GM13976 (cell line): ENCODE measurements around the gene CTPS2.

Source experiments
- DNase-seq: peaks from one replicate; pipeline ENCODE4 v3.0.0; 2012; ENCODE audit warnings: low spot score
- in situ Hi-C: fragments of 300-500 bp; cut with MboI; formaldehyde crosslinking; loops from one replicate; pipeline ENCODE4 v1.12.0; 2022; ENCODE audit warnings: low sequenced_read_pairs, mixed read lengths, inconsistent platforms; ENCODE audit not compliant: unreplicated experiment
- TF ChIP-seq, protein P1 (sequence below): IDR thresholded peaks from 2 replicates; pipeline ENCODE4 v1.5.1; 2012; ENCODE audit warnings: borderline replicate concordance, mild to moderate bottlenecking; ENCODE audit not compliant: insufficient read depth; ENCODE audit errors: extremely low read depth, missing control alignments, control extremely low read depth

The CTPS2 gene

GRCh38 chrX:16560173-16560572, 152.3 kb downstream of the CTPS2 start:
- no peak for DNase-seq
- TF ChIP-seq, protein P1, sequence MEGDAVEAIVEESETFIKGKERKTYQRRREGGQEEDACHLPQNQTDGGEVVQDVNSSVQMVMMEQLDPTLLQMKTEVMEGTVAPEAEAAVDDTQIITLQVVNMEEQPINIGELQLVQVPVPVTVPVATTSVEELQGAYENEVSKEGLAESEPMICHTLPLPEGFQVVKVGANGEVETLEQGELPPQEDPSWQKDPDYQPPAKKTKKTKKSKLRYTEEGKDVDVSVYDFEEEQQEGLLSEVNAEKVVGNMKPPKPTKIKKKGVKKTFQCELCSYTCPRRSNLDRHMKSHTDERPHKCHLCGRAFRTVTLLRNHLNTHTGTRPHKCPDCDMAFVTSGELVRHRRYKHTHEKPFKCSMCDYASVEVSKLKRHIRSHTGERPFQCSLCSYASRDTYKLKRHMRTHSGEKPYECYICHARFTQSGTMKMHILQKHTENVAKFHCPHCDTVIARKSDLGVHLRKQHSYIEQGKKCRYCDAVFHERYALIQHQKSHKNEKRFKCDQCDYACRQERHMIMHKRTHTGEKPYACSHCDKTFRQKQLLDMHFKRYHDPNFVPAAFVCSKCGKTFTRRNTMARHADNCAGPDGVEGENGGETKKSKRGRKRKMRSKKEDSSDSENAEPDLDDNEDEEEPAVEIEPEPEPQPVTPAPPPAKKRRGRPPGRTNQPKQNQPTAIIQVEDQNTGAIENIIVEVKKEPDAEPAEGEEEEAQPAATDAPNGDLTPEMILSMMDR, result no peak
- in situ Hi-C loops, result no loop called here

- in situ Hi-C loops, result no loop called here
- DNase-seq, result no peak
- TF ChIP-seq, protein P1, result no peak
Measured at GRCh38 chrX:16559206-16559619, 153.3 kb downstream of the CTPS2 start.

GRCh38 chrX:16558489-16558888, 154.0 kb downstream of the CTPS2 start:
- in situ Hi-C loops, result no loop called here
- TF ChIP-seq, protein P1, result no peak
- DNase-seq, result no peak

DNA sequence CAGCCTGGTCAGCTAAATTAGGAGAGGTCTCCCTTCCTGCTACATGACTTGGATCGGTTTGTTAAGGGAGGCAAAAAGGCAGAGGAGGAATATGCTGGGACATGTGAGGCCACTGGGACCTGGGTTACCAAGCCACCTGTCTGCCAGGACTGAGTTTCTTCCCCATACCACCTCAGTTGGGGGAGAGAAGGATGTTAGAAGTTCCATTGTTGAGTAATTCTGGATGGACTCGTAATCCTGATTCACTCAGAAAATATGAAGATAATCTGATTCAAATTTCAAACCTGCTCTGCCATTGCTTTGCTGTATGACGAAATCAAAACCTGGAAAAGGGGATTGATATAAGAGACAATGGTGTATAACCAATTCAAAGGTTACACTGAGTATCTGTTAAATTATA, 159.9 kb downstream of the CTPS2 start:
- TF ChIP-seq, protein P1, result no peak
- DNase-seq, result no peak
- in situ Hi-C loops, result no loop called here

- in situ Hi-C loops, result no loop called here
- DNase-seq, result no peak
- TF ChIP-seq, protein P1, result no peak
Measured at GRCh38 chrX:16547644-16548043, 164.8 kb downstream of the CTPS2 start.

- TF ChIP-seq, protein P1, result no peak
- DNase-seq, result no peak
- in situ Hi-C loops, result no loop called here
Measured at GRCh38 chrX:16544969-16545368, 167.5 kb downstream of the CTPS2 start.
